OCI-LY7 (cell line): ENCODE results near the gene AMIGO1. TPM values are rescaled to one million over a fixed set of nuclear protein-coding genes. Genes with fewer than 3 reads are reported as not detected.

Source experiments
- BruUV-seq: library from RNA; stranded (reverse); fragments of 400-500 nt; replicated peaks from 2 replicates; lab custom pipeline; 2021; lab: Mats Ljungman, UMichigan
- CTCF ChIA-PET: fragments of 300-600 bp; sonication (Branson Sonifier 250); formaldehyde crosslinking; loops from one replicate; lab custom pipeline; 2022; ENCODE audit warnings: antibody characterized with exemption; ENCODE audit not compliant: unreplicated experiment; lab: Charles Lee
- POLR2A ChIA-PET: fragments of 300-600 bp; sonication (Branson Sonifier 250); formaldehyde crosslinking; loops from one replicate; lab custom pipeline; 2022; ENCODE audit warnings: antibody characterized with exemption; lab: Charles Lee
- DNase-seq: peaks from one replicate; pipeline ENCODE4 v3.0.0-alpha.2; 2015; ENCODE audit warnings: low spot score
- H2AFZ ChIP-seq: fragments of 200-600 bp; sonication (generic), shearing (Covaris generic); 2 replicates; pipeline ENCODE4 v1.6.1; 2014; ENCODE audit warnings: mild to moderate bottlenecking, antibody characterized with exemption, low read length, moderate library complexity
- H3K27ac ChIP-seq: fragments of 200-600 bp; sonication (generic); 2 replicates; pipeline ENCODE4 v1.5.1; 2014; ENCODE audit warnings: mixed run types, low read depth, mild to moderate bottlenecking, moderate library complexity, low read length, inconsistent platforms; ENCODE audit not compliant: poor library complexity, severe bottlenecking
- H3K36me3 ChIP-seq: fragments of 200-600 bp; sonication (generic); 2 replicates; pipeline ENCODE4 v1.6.1; 2014; ENCODE audit warnings: mild to moderate bottlenecking, antibody characterized with exemption, low read length, moderate library complexity, mixed read lengths; ENCODE audit not compliant: insufficient read depth
- H3K4me1 ChIP-seq: fragments of 200-600 bp; sonication (generic); 2 replicates; pipeline ENCODE4 v1.5.1; 2014; ENCODE audit warnings: mild to moderate bottlenecking, low read length; ENCODE audit not compliant: insufficient read depth, poor library complexity, severe bottlenecking
- H3K4me2 ChIP-seq: fragments of 200-600 bp; sonication (generic); 2 replicates; pipeline ENCODE4 v1.6.1; 2014; ENCODE audit warnings: mild to moderate bottlenecking, low read length
- H3K4me3 ChIP-seq: fragments of 200-600 bp; sonication (generic); 2 replicates; pipeline ENCODE4 v1.5.1; 2014; ENCODE audit warnings: mild to moderate bottlenecking, low read depth, low read length; ENCODE audit not compliant: poor library complexity, severe bottlenecking
- H3K79me2 ChIP-seq: fragments of 200-600 bp; sonication (generic); 2 replicates; pipeline ENCODE4 v1.6.1; 2016; ENCODE audit warnings: low read depth, mild to moderate bottlenecking, low read length, moderate library complexity, mixed read lengths; ENCODE audit not compliant: insufficient read depth
- H3K9me2 ChIP-seq: fragments of 200-600 bp; sonication (generic); 2 replicates; pipeline ENCODE4 v1.6.1; 2016; ENCODE audit warnings: mild to moderate bottlenecking, low read length, mixed read lengths; ENCODE audit not compliant: insufficient read depth
- H3K9me3 ChIP-seq: fragments of 200-600 bp; sonication (generic); 2 replicates; pipeline ENCODE4 v1.6.1; 2014; ENCODE audit warnings: mild to moderate bottlenecking, mixed run types, low read length, mixed read lengths
- H4K20me1 ChIP-seq: fragments of 200-600 bp; sonication (generic); 2 replicates; pipeline ENCODE4 v1.6.1; 2014; ENCODE audit warnings: mild to moderate bottlenecking, antibody characterized with exemption, low read length, moderate library complexity, mixed read lengths; ENCODE audit not compliant: insufficient read depth
- CTCF ChIP-seq: fragments of 200-600 bp; sonication (generic); conservative IDR thresholded peaks from 2 replicates; pipeline ENCODE4 v1.5.1; 2014; ENCODE audit warnings: mild to moderate bottlenecking, antibody characterized with exemption, low read length, moderate library complexity, mixed read lengths
- EZH2phosphoT487 ChIP-seq: fragments of 200-600 bp; sonication (generic); IDR thresholded peaks from 2 replicates; pipeline ENCODE4 v1.6.1; 2018; ENCODE audit warnings: low read depth, borderline replicate concordance, mild to moderate bottlenecking, mixed run types, antibody characterized with exemption, low read length, moderate library complexity, mixed read lengths
- intact Hi-C: fragments of 100-400 bp; cut with micrococcal nuclease; formaldehyde crosslinking; loops from one replicate; pipeline ENCODE4 v1.10.0; 2022; ENCODE audit not compliant: unreplicated experiment
- total RNA-seq, 2 experiments: library from RNA; depleted of rRNA in 1 of 2; stranded (reverse); fragments of >200 nt in 1 of 2; shearing (Covaris generic) in 1 of 2; gene quantifications; 2 replicates each; pipeline ENCODE4 v1.2.3, GENCODE V29; 2014 to 2022

Gene AMIGO1
- total RNA-seq, 2 experiments from 2014 or later = 0.15 to 0.16 TPM

- Histone ChIP-seq H3K4me1 (peaks cover 6% of the 10 kb centered on the region), H3K4me3 (peak overlapping the region; percentile 58), H3K36me3 (no peaks in the 10 kb centered on the region), H2AFZ (peak overlapping the region; percentile 100), H3K4me2 (peak overlapping the region; percentile 95), H3K27ac (peak overlapping the region; percentile 32), H4K20me1 (no peaks in the 10 kb centered on the region), H3K79me2 (no peaks in the 10 kb centered on the region), H3K9me3 (no peaks in the 10 kb centered on the region), H3K9me2 (no peaks in the 10 kb centered on the region)
- DNase-seq = peak; percentile 85
- CTCF ChIA-PET = interaction anchor here (0.5 to 2.2 kb wide), 15 partner anchors 12 to 1075 kb away, joined by 3 to 35 read pairs (median 4); partner anchors contain the start of genes AMIGO1, CYB561D1 and GNAI3
- BruUV-seq = no TSS peak
- POLR2A ChIA-PET = interaction anchor here (0.6 to 1.3 kb wide), 12 partner anchors 9 to 134 kb away, joined by 3 to 5 read pairs (median 3); partner anchors contain the start of genes ATXN7L2, CYB561D1, PSMA5 and SORT1
- intact Hi-C loops = loop anchor here (1.0 to 2.0 kb wide), 8 partner anchors 34 to 331 kb away; partner anchors contain the start of genes CYB561D1 and PSMA5
- no peak for TF ChIP-seq EZH2phosphoT487
- TF ChIP-seq CTCF = peak; percentile 79
These were observed 23.0 kb upstream of the AMIGO1 start for GRCh38 chr1:109532365-109533136.

- Histone ChIP-seq H2AFZ (peak overlapping the region; percentile 100; the same call in 1 of the 2 replicates), H3K36me3 (no peaks in the 10 kb centered on the region), H3K9me2 (no peaks in the 10 kb centered on the region), H3K4me3 (no peak overlapping the region), H3K9me3 (no peaks in the 10 kb centered on the region), H3K27ac (no peak overlapping the region), H3K79me2 (no peaks in the 10 kb centered on the region), H3K4me2 (peak overlapping the region; percentile 95), H3K4me1 (peaks cover 6% of the 10 kb centered on the region), H4K20me1 (no peaks in the 10 kb centered on the region)
- TF ChIP-seq EZH2phosphoT487 = no peak
- no peak for TF ChIP-seq CTCF
- POLR2A ChIA-PET = interaction anchor here (0.6 to 1.3 kb wide), 11 partner anchors 9 to 133 kb away, joined by 3 to 5 read pairs (median 4); partner anchors contain the start of genes ATXN7L2, PSMA5 and SORT1
- BruUV-seq = no TSS peak
- intact Hi-C loops = loop anchor here (1.0 to 2.0 kb wide), 7 partner anchors 34 to 331 kb away; partner anchors contain the start of gene PSMA5
- CTCF ChIA-PET = interaction anchor here (0.7 to 2.2 kb wide), 13 partner anchors 13 to 278 kb away, joined by 3 to 35 read pairs (median 4); partner anchors contain the start of genes AMIGO1, CYB561D1 and GNAI3
- DNase-seq = no peak
These were observed 22.4 kb upstream of the AMIGO1 start for GRCh38 chr1:109531826-109532364.
